SJCRH30 (cell line): ENCODE results near the gene PHACTR4. TPM values are rescaled to one million over a fixed set of nuclear protein-coding genes. Genes with fewer than 3 reads are reported as not detected.
"Not testable (repeated sequence)": the region's sequence is repeated elsewhere in the genome, so short reads cannot be mapped to it uniquely, and the experiment has no call there.

Experiments used
- DNase-seq, 2 experiments: peaks; one replicate each; pipeline ENCODE4 v3.0.0-alpha.2; 2015 to 2020
- H3K27ac ChIP-seq: fragments of 250-450 bp; sonication (Bioruptor Pico); 2 replicates; pipeline ENCODE4 v1.5.1; 2020; ENCODE audit warnings: mild to moderate bottlenecking, moderate library complexity
- H3K27me3 ChIP-seq: fragments of 250-450 bp; sonication (Bioruptor Pico); 2 replicates; pipeline ENCODE4 v1.5.1; 2020; ENCODE audit warnings: mild to moderate bottlenecking, moderate library complexity
- H3K36me3 ChIP-seq: fragments of 250-450 bp; sonication (Bioruptor Pico); 2 replicates; pipeline ENCODE4 v1.5.1; 2020; ENCODE audit warnings: mild to moderate bottlenecking, moderate library complexity
- H3K4me1 ChIP-seq: fragments of 250-450 bp; sonication (Bioruptor Pico); 2 replicates; pipeline ENCODE4 v1.5.1; 2020; ENCODE audit warnings: mild to moderate bottlenecking, moderate library complexity
- H3K4me3 ChIP-seq: fragments of 250-450 bp; sonication (Bioruptor Pico); 2 replicates; pipeline ENCODE4 v1.5.1; 2020; ENCODE audit warnings: mild to moderate bottlenecking, moderate library complexity
- H3K9me3 ChIP-seq: fragments of 250-450 bp; sonication (Bioruptor Pico); replicated peaks from 2 replicates; pipeline ENCODE4 v1.5.1; 2020; ENCODE audit warnings: mild to moderate bottlenecking, moderate library complexity
- total RNA-seq: library from RNA; depleted of rRNA; stranded (reverse); fragments of >200 nt; shearing (Covaris generic); gene quantifications from 2 replicates; pipeline ENCODE4 v1.2.3, GENCODE V29; 2014

The PHACTR4 gene
- total RNA-seq, 1 experiment from 2014 or later: 38.2 TPM

DNA sequence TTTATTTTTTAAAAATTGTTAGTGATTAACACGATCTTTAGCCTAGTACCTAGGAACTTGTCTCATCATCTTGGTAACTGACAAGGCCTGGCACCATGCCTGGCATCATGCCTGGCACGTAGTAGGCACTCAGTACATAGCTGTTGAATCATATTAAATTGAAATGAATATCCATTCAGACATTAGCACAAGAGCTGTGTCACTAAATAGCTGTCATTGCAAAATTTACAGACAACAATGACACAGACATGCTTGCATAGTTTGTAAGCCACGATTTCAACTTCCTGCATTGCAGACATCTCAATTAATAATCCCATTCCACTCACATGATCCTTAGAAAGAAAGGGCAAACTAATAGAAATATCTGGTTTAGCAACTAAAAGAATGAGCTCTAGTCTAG lies 15.4 kb upstream of the PHACTR4 start:
- DNase-seq: no peak
- H3K27me3 ChIP-seq: no peaks in the 10 kb centered on the region
- no peak overlapping the region for H3K27ac ChIP-seq
- H3K4me3 ChIP-seq: no peak overlapping the region
- no peaks in the 10 kb centered on the region for H3K36me3 ChIP-seq
- H3K4me1 ChIP-seq: peaks cover 3% of the 10 kb centered on the region; the same call in 1 of the 2 replicates
- H3K9me3 ChIP-seq: no peaks in the 10 kb centered on the region

GRCh38 chr1:28358716-28359115 lies 10.8 kb upstream of the PHACTR4 start:
- no peak for DNase-seq
- no peaks in the 10 kb centered on the region for H3K36me3 ChIP-seq
- no peak overlapping the region for H3K27ac ChIP-seq
- H3K4me3 ChIP-seq: no peak overlapping the region
- H3K9me3 ChIP-seq: no peaks in the 10 kb centered on the region
- no peaks in the 10 kb centered on the region for H3K27me3 ChIP-seq
- H3K4me1 ChIP-seq: peaks cover 3% of the 10 kb centered on the region; the same call in 1 of the 2 replicates

- Histone ChIP-seq H3K27me3 (no peaks in the 10 kb centered on the region), H3K4me1 (peaks cover 3% of the 10 kb centered on the region; the same call in 1 of the 2 replicates), H3K27ac (no peak overlapping the region), H3K4me3 (no peak overlapping the region), H3K36me3 (no peaks in the 10 kb centered on the region), H3K9me3 (no peaks in the 10 kb centered on the region)
- DNase-seq: peak; percentile 73 to 84
Observed at GRCh38 chr1:28359592-28360239, 9.8 kb upstream of the PHACTR4 start.

- 0 out of 2 replicates have a peak, but pooled peaks cover 3% of the 10 kb centered on the region for H3K4me1 ChIP-seq
- no peaks in the 10 kb centered on the region for H3K27me3 ChIP-seq
- H3K36me3 ChIP-seq: no peaks in the 10 kb centered on the region
- DNase-seq: no peak
- no peak overlapping the region for H3K27ac ChIP-seq
- no peak overlapping the region for H3K4me3 ChIP-seq
- H3K9me3 ChIP-seq: no peaks in the 10 kb centered on the region
Observed at GRCh38 chr1:28364888-28365287, 4.7 kb upstream of the PHACTR4 start.

- no peaks in the 10 kb centered on the region for H3K36me3 ChIP-seq
- no peaks in the 10 kb centered on the region for H3K9me3 ChIP-seq
- H3K4me3 ChIP-seq: no peak overlapping the region
- H3K27me3 ChIP-seq: no peaks in the 10 kb centered on the region
- DNase-seq: no peak
- H3K27ac ChIP-seq: no peak overlapping the region
- H3K4me1 ChIP-seq: 0 out of 2 replicates have a peak, but pooled peaks cover 3% of the 10 kb centered on the region
Observed at GRCh38 chr1:28365864-28366263, 3.7 kb upstream of the PHACTR4 start.

DNA sequence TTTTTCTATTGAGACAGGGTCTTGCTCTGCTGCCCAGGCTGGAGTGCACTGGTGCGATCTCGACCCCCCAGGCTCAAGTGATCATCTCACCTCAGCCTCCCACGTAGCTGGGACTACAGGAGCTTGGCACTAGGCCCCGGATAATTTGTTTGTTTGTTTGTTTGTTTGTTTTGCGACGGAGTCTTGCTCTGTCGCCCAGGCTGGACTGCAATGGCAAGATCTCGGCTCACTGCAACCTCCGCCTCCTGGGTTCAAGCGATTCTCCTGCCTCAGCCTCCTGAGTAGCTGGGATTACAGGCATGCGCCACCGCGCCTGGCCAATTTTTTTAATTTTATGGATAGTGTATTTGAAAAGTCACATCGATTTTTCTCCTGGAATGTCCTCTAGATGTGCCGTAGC lies 932 bp upstream of the PHACTR4 start:
- not testable (repeated sequence) for H3K27me3 ChIP-seq, H3K9me3 ChIP-seq, DNase-seq

DNA sequence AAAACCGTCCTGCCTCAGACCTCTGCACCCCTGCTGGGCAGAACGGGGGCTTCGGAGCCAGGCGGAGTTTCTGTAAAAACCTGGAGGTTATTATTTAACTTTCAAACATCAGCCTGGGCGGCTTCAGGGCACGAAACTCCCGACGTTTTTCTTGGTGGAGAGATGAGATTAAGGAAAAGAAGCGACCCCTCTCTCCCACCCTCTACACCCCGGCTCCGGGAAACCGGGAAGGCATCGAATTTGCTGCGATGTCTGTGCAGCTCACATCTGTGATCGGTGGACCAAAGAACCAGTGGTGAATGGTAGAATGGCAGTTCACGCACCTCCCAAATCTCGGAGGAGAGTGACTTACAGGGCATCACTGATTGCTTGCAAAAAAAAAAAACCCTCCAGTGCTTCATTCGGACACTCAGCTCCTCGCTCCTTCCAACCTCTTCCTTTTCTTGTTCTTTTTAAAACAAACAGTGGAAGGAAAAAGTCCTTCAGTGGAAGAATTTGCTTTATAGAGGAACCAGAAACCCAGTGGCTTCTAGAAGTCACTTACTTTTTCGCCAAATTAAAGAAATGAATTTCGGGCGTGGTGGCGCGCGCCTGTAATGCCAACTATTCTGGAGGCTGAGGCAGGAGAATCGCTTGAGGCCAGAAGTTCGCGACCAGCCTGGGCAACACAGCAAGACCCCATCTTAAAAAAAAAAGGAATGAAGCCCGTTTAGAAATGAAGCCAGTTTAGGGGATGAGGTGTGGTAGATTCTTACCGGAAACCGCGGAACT lies 884 bp downstream of the PHACTR4 start:
- H3K4me3 ChIP-seq: peak overlapping the region; percentile 75
- DNase-seq: peak; percentile 63 to 70
- H3K9me3 ChIP-seq: no peaks in the 10 kb centered on the region
- 0 out of 2 replicates have a peak, but pooled peaks cover 3% of the 10 kb centered on the region for H3K4me1 ChIP-seq
- no peaks in the 10 kb centered on the region for H3K27me3 ChIP-seq
- peak overlapping the region; percentile 84 for H3K27ac ChIP-seq
- peaks cover 3% of the 10 kb centered on the region; the same call in 1 of the 2 replicates for H3K36me3 ChIP-seq

More for the DNA sequence above, 932 bp upstream of the PHACTR4 start:
- not testable (repeated sequence) for H3K4me3 ChIP-seq, H3K4me1 ChIP-seq, H3K36me3 ChIP-seq, H3K27ac ChIP-seq

GRCh38 chr1:28371010-28371377 lies 1.5 kb downstream of the PHACTR4 start:
- Histone ChIP-seq H3K9me3 (no peaks in the 10 kb centered on the region), H3K4me3 (peak overlapping the region; percentile 75), H3K36me3 (peaks cover 3% of the 10 kb centered on the region; the same call in 1 of the 2 replicates), H3K27me3 (no peaks in the 10 kb centered on the region), H3K27ac (no peak overlapping the region), H3K4me1 (0 out of 2 replicates have a peak, but pooled peaks cover 3% of the 10 kb centered on the region)
- DNase-seq: no peak

- H3K27ac ChIP-seq, H3K36me3 ChIP-seq, DNase-seq, H3K4me3 ChIP-seq, H3K27me3 ChIP-seq, H3K4me1 ChIP-seq, H3K9me3 ChIP-seq: not testable (repeated sequence)
Observed at GRCh38 chr1:28373450-28373849, 3.9 kb downstream of the PHACTR4 start.

DNA sequence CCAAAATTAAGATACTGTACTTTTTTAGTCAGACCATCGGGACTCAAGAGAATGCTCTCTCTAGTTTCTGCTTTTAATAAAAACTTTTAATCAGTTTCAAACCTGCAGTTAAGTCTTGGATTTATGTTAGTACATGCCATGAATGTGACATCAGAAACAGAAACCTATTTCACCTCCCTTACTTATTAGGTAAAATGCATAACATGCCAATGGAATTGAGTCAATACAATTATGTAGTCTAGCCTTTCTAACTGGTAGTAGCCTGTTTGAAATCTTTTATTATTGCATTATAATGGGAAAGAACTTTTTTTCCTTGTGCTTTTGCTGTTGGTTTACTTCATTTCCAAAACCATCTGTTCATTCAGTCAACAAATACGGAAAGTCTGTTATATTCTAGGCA lies 4.8 kb downstream of the PHACTR4 start:
- no peaks in the 10 kb centered on the region for H3K27me3 ChIP-seq
- H3K4me3 ChIP-seq: no peak overlapping the region
- no peak for DNase-seq
- H3K4me1 ChIP-seq: no peaks in the 10 kb centered on the region
- H3K9me3 ChIP-seq: no peaks in the 10 kb centered on the region
- no peak overlapping the region for H3K27ac ChIP-seq
- peaks cover 6% of the 10 kb centered on the region; the same call in 1 of the 2 replicates for H3K36me3 ChIP-seq

DNA sequence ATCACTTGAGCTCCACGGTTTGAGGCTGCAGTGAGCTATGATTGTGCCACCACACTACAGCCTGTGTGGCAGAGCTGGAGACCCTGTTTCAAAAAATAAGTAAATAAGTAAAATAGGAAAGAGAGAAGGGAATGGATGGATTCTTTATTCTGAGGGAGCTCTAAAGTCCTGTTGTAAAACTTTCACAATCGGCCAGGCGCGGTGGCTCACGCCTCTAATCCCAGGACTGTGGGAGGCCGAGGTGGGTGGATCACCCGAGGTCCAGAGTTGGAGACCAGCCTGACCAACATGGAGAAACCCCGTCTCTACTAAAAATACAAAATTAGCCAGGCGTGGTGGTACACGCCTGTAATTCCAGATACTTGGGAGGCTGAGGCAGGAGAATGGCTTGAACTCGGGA lies 6.1 kb downstream of the PHACTR4 start:
- not testable (repeated sequence) for H3K4me3 ChIP-seq, DNase-seq, H3K27ac ChIP-seq, H3K9me3 ChIP-seq, H3K27me3 ChIP-seq, H3K36me3 ChIP-seq, H3K4me1 ChIP-seq

DNA sequence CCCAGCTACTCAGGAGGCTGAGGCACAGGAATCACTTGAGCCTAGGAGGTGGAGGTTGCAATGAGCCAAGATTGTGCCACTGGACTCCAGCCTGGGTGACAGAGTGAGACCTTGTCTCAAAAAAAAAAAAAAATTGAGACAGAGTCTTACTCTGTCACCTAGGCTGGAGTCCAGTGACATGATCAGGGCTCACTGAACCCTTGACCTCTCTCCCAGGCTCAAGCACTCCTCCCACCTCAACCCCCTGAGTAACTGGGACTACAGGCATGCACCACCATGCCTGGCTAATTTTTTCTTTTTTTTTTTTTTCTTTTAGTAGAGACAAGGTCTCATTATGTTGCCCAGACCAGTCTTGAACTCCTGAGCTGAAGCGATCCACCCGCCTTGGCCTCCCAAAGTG lies 6.7 kb downstream of the PHACTR4 start:
- peaks cover 11% of the 10 kb centered on the region for H3K36me3 ChIP-seq
- not testable (repeated sequence) for H3K4me3 ChIP-seq, DNase-seq, H3K27ac ChIP-seq, H3K4me1 ChIP-seq, H3K27me3 ChIP-seq, H3K9me3 ChIP-seq

- Histone ChIP-seq H3K36me3 (peaks cover 34% of the 10 kb centered on the region), H3K9me3 (peaks cover 8% of the 10 kb centered on the region), H3K27me3 (no peaks in the 10 kb centered on the region), H3K4me3 (no peak overlapping the region), H3K27ac (no peak overlapping the region), H3K4me1 (no peaks in the 10 kb centered on the region)
- no peak for DNase-seq
Observed at GRCh38 chr1:28378906-28379305, 9.4 kb downstream of the PHACTR4 start.

GRCh38 chr1:28380394-28380793 lies 10.9 kb downstream of the PHACTR4 start:
- no peaks in the 10 kb centered on the region for H3K4me1 ChIP-seq
- no peak for DNase-seq
- no peak overlapping the region for H3K4me3 ChIP-seq
- H3K27me3 ChIP-seq: no peaks in the 10 kb centered on the region
- peaks cover 13% of the 10 kb centered on the region for H3K9me3 ChIP-seq
- H3K27ac ChIP-seq: no peak overlapping the region
- peaks cover 37% of the 10 kb centered on the region for H3K36me3 ChIP-seq

DNA sequence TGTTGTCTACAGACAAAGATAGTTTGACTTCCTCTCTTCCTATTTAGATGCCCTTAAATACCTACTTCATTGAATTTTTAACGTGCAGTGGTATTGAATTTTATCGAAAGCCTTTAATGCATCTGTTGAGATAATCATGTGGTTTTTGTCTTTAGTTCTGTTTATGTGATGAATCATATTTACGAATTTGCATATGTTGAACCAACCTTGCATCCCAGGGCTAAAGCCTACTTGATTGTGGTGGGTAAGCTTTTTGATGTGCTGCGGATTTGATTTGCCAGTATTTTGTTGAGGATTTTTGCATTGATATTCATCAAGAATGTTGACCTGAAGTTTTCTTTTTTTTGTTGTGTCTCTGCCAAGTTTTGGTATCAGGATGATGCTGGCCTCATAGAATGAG lies 14.2 kb downstream of the PHACTR4 start:
- not testable (repeated sequence) for H3K27ac ChIP-seq, DNase-seq, H3K4me1 ChIP-seq, H3K27me3 ChIP-seq, H3K4me3 ChIP-seq
- peaks cover 38% of the 10 kb centered on the region for H3K36me3 ChIP-seq
- H3K9me3 ChIP-seq: peaks cover 13% of the 10 kb centered on the region
